Measurements from ENCODE around the gene CEP350.

GRCh38 chr1:179973198-179974110, 18.8 kb downstream of the CEP350 start:
- TF ChIP-seq ZNF274 (IDR thresholded peaks at IDR 0.05; ENCODE audit: low read depth, low read length) (no peak), SUZ12 (IDR thresholded peaks at IDR 0.05; ENCODE audit: extremely low read depth, insufficient read depth, insufficient read length) (no peak)

All from NT2/D1 (cell line).